Activated B cell treated with CpG ODN at 0.5 μM for 24 hours (primary cell): ENCODE data around the gene IL1B. TPM values are rescaled to one million over a fixed set of nuclear protein-coding genes. Genes with fewer than 3 reads are reported as not detected.

Experiments used
- ATAC-seq: fragments of 200-7000 bp; cut with Tn5 transposase; one replicate; pipeline ENCODE4 v1.10.0; 2021; ENCODE audit warnings: low read depth, mild to moderate bottlenecking, moderate library complexity
- CTCF ChIA-PET: fragments of 350-600 bp; sonication (Branson Sonifier 250); formaldehyde crosslinking; loops from one replicate; lab custom pipeline; 2021; ENCODE audit warnings: antibody characterized with exemption; lab: Charles Lee
- POLR2A ChIA-PET: fragments of 350-600 bp; sonication (Branson Sonifier 250); formaldehyde crosslinking; loops from one replicate; lab custom pipeline; 2021; ENCODE audit warnings: antibody characterized with exemption; lab: Charles Lee
- DNase-seq: peaks from one replicate; pipeline ENCODE4 v3.0.0; 2022
- H3K27ac Mint-ChIP-seq: one replicate; pipeline ENCODE4 v1.8.0; 2020; ENCODE audit warnings: mixed read lengths
- H3K27me3 Mint-ChIP-seq: one replicate; pipeline ENCODE4 v1.8.0; 2021; ENCODE audit warnings: mixed read lengths
- H3K36me3 Mint-ChIP-seq: one replicate; pipeline ENCODE4 v1.8.0; 2021; ENCODE audit warnings: low read depth, mixed read lengths
- H3K4me1 Mint-ChIP-seq: one replicate; pipeline ENCODE4 v1.8.0; 2021; ENCODE audit warnings: mixed read lengths
- H3K4me3 Mint-ChIP-seq: one replicate; pipeline ENCODE4 v1.8.0; 2020; ENCODE audit warnings: mild to moderate bottlenecking, mixed read lengths
- H3K9me3 Mint-ChIP-seq: one replicate; pipeline ENCODE4 v1.8.0; 2020; ENCODE audit warnings: mixed read lengths
- intact Hi-C: fragments of 100-400 bp; cut with micrococcal nuclease; formaldehyde crosslinking; loops from one replicate; pipeline ENCODE4 v1.15.1; 2024
- total RNA-seq: library from RNA; stranded (reverse); gene quantifications from 2 replicates; pipeline ENCODE4 v1.2.3, GENCODE V29; 2022
- TF ChIP-seq, protein P1 (sequence below): fragments of 200-600 bp; IDR thresholded peaks from one replicate; pipeline ENCODE4 v1.8.0; 2022; ENCODE audit warnings: antibody characterized with exemption, mild to moderate bottlenecking

The IL1B gene
- total RNA-seq, 1 donor from 2014 or later = 0.53 TPM

- ChIA-PET CTCF (no interaction called here), POLR2A (interaction anchor here (0.6 kb wide), 1 partner anchor 10 kb away, joined by 3 read pairs; no protein-coding TSS in a partner anchor)
- intact Hi-C loops = no loop called here
- Mint-ChIP-seq H3K4me1 (peaks cover 14% of the 10 kb centered on the region), H3K36me3 (no peaks in the 10 kb centered on the region), H3K9me3 (no peaks in the 10 kb centered on the region), H3K27me3 (no peaks in the 10 kb centered on the region), H3K4me3 (no peak overlapping the region), H3K27ac (no peak overlapping the region)
- DNase-seq (no peak), ATAC-seq (no peak)
- TF ChIP-seq, protein P1, sequence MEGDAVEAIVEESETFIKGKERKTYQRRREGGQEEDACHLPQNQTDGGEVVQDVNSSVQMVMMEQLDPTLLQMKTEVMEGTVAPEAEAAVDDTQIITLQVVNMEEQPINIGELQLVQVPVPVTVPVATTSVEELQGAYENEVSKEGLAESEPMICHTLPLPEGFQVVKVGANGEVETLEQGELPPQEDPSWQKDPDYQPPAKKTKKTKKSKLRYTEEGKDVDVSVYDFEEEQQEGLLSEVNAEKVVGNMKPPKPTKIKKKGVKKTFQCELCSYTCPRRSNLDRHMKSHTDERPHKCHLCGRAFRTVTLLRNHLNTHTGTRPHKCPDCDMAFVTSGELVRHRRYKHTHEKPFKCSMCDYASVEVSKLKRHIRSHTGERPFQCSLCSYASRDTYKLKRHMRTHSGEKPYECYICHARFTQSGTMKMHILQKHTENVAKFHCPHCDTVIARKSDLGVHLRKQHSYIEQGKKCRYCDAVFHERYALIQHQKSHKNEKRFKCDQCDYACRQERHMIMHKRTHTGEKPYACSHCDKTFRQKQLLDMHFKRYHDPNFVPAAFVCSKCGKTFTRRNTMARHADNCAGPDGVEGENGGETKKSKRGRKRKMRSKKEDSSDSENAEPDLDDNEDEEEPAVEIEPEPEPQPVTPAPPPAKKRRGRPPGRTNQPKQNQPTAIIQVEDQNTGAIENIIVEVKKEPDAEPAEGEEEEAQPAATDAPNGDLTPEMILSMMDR = no peak
These were observed 8.9 kb downstream of the IL1B start for GRCh38 chr2:112827604-112828185.

- POLR2A ChIA-PET = interaction anchor here (0.6 kb wide), 1 partner anchor 10 kb away, joined by 3 read pairs; no protein-coding TSS in a partner anchor
- intact Hi-C loops = no loop called here
These were observed 9.6 kb downstream of the IL1B start for GRCh38 chr2:112827009-112827408.

GRCh38 chr2:112825706-112826105 lies 10.9 kb downstream of the IL1B start:
- ChIA-PET CTCF (no interaction called here), POLR2A (no interaction called here)
- TF ChIP-seq, protein P1 = no peak
- H3K4me3 Mint-ChIP-seq = no peak overlapping the region
- no peaks in the 10 kb centered on the region for H3K27me3 Mint-ChIP-seq
- no peak overlapping the region for H3K27ac Mint-ChIP-seq
- H3K4me1 Mint-ChIP-seq = no peaks in the 10 kb centered on the region
- H3K36me3 Mint-ChIP-seq = no peaks in the 10 kb centered on the region
- DNase-seq (no peak), ATAC-seq (no peak)
- intact Hi-C loops = no loop called here
- H3K9me3 Mint-ChIP-seq = no peaks in the 10 kb centered on the region

More at GRCh38 chr2:112827009-112827408, 9.6 kb downstream of the IL1B start:
- Mint-ChIP-seq H3K27me3 (no peaks in the 10 kb centered on the region), H3K9me3 (no peaks in the 10 kb centered on the region), H3K27ac (no peak overlapping the region), H3K36me3 (no peaks in the 10 kb centered on the region), H3K4me1 (peaks cover 9% of the 10 kb centered on the region), H3K4me3 (no peak overlapping the region)
- ATAC-seq (no peak), DNase-seq (no peak)
- CTCF ChIA-PET = no interaction called here
- TF ChIP-seq, protein P1 = no peak

DNA sequence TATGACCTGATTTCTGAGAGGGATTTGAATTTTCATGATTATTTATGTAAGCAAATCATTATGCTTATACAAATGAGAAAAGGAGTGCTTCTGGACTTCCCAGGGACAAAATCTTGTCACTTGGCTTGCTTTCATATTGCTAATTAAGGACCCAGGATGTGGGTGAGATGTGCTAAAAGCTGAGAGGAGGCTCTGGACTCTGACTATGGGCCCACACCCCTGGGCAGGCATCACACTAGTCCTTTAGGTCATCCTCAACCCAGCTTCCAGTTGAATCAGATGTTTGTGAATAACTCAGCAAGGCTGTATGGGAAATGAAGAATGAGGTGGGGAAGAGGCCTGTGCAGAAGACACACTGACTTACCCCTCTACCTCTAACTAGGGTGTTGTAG lies 11.9 kb downstream of the IL1B start:
- ChIA-PET POLR2A (no interaction called here), CTCF (no interaction called here)
- H3K27me3 Mint-ChIP-seq = no peaks in the 10 kb centered on the region
- DNase-seq (no peak), ATAC-seq (no peak)
- H3K27ac Mint-ChIP-seq = no peak overlapping the region
- no peaks in the 10 kb centered on the region for H3K36me3 Mint-ChIP-seq
- H3K9me3 Mint-ChIP-seq = no peaks in the 10 kb centered on the region
- intact Hi-C loops = no loop called here
- TF ChIP-seq, protein P1 = no peak
- no peak overlapping the region for H3K4me3 Mint-ChIP-seq
- no peaks in the 10 kb centered on the region for H3K4me1 Mint-ChIP-seq

DNA sequence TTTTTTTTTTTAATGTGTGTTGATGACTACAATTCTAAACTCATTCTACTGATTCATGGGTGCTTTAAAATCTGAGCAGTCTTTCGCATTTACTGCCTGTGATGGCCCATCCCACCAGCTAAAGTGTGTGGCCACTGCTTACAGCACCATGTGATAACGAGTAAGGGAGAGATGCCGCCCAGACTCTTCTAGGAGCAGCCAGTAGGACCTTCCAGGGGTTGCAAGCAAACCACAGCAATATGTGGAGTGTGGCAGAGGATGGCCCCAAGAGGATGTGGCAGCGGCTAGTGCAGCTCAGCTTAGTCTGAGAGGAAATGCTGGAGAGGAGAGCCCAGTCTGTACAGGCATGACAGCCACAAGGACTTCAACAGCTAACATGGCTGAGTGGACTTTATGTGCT lies 14.9 kb downstream of the IL1B start:
- no peak for ATAC-seq
- CTCF ChIA-PET = interaction anchor here (1.1 kb wide), 1 partner anchor 10 kb away, joined by 3 read pairs; no protein-coding TSS in a partner anchor
- H3K36me3 Mint-ChIP-seq = no peaks in the 10 kb centered on the region
- TF ChIP-seq, protein P1 = no peak
- H3K9me3 Mint-ChIP-seq = no peaks in the 10 kb centered on the region
- no peaks in the 10 kb centered on the region for H3K4me1 Mint-ChIP-seq
- no peaks in the 10 kb centered on the region for H3K27me3 Mint-ChIP-seq
- POLR2A ChIA-PET = interaction anchor here (0.5 to 0.6 kb wide), 3 partner anchors 12 to 177 kb away, joined by 5 to 11 read pairs (median 6); no protein-coding TSS in a partner anchor
- intact Hi-C loops = no loop called here
- H3K4me3 Mint-ChIP-seq = no peak overlapping the region
- no peak overlapping the region for H3K27ac Mint-ChIP-seq
- no peak for DNase-seq
